ENCODE data around the gene SDSL.

GRCh38 chr12:113462998-113463745 lies 41.0 kb downstream of the SDSL start:
- TF ChIP-seq RELA (IDR thresholded peaks at IDR 0.05; ENCODE audit: borderline replicate concordance, partially characterized antibody) (no peak), MEF2A (IDR thresholded peaks at IDR 0.05; ENCODE audit: insufficient read depth, low read depth, low read length) (no peak)
